CD4-positive, alpha-beta T cell treated with Interleukin-4 for 1 hour (primary cell): ENCODE results near the gene RBM47.
"Not testable (repeated sequence)": the region's sequence is repeated elsewhere in the genome, so short reads cannot be mapped to it uniquely, and the experiment has no call there.

Source experiments
- DNase-seq, 2 donors: peaks; one replicate each; pipeline ENCODE4 v3.0.0-alpha.2; 2020 to 2022

Gene RBM47

GRCh38 chr4:40481977-40482376 lies 147.7 kb downstream of the RBM47 start:
- no peak for DNase-seq

- DNase-seq, result no peak
These were observed 149.4 kb downstream of the RBM47 start for GRCh38 chr4:40480291-40480690.

GRCh38 chr4:40479378-40479777 lies 150.3 kb downstream of the RBM47 start:
- DNase-seq, result no peak

- no peak for DNase-seq
These were observed 154.1 kb downstream of the RBM47 start for GRCh38 chr4:40475609-40476008.

- no peak for DNase-seq
These were observed 155.9 kb downstream of the RBM47 start for GRCh38 chr4:40473578-40474388.

GRCh38 chr4:40471923-40472322 lies 157.7 kb downstream of the RBM47 start:
- DNase-seq, result no peak

- no peak for DNase-seq
These were observed 162.9 kb downstream of the RBM47 start for GRCh38 chr4:40466789-40467188.

- peak in 1 of 2 donors; percentile 33 for DNase-seq
These were observed 167.3 kb downstream of the RBM47 start for GRCh38 chr4:40462326-40462725.

GRCh38 chr4:40461879-40462278 lies 167.8 kb downstream of the RBM47 start:
- DNase-seq, result no peak

GRCh38 chr4:40461062-40461461 lies 168.6 kb downstream of the RBM47 start:
- DNase-seq, result no peak

- DNase-seq, result no peak
These were observed 171.0 kb downstream of the RBM47 start for GRCh38 chr4:40458683-40459082.

GRCh38 chr4:40458109-40458508 lies 171.6 kb downstream of the RBM47 start:
- DNase-seq, result no peak

GRCh38 chr4:40455340-40455902 lies 174.2 kb downstream of the RBM47 start:
- DNase-seq, result no peak

- DNase-seq, result no peak
These were observed 174.8 kb downstream of the RBM47 start for GRCh38 chr4:40454816-40455215.

- DNase-seq, result no peak
These were observed 175.8 kb downstream of the RBM47 start for GRCh38 chr4:40453912-40454311.

- no peak for DNase-seq
These were observed 180.8 kb downstream of the RBM47 start for GRCh38 chr4:40448875-40449274.

- DNase-seq, result no peak
These were observed 182.8 kb downstream of the RBM47 start for GRCh38 chr4:40446839-40447238.

GRCh38 chr4:40446261-40446750 lies 183.4 kb downstream of the RBM47 start:
- DNase-seq, result not testable (repeated sequence)

GRCh38 chr4:40445671-40446070 lies 184.0 kb downstream of the RBM47 start:
- DNase-seq, result no peak

- DNase-seq, result no peak
These were observed 188.2 kb downstream of the RBM47 start for GRCh38 chr4:40441430-40441829.

GRCh38 chr4:40439519-40439918 lies 190.1 kb downstream of the RBM47 start:
- DNase-seq, result no peak

- no peak for DNase-seq
These were observed 191.2 kb downstream of the RBM47 start for GRCh38 chr4:40438384-40439026.

GRCh38 chr4:40437741-40438383 lies 191.8 kb downstream of the RBM47 start:
- DNase-seq, result no peak
